Measurements from ENCODE around the gene GTF3C4. TPM values are rescaled to one million over a fixed set of nuclear protein-coding genes. Genes with fewer than 3 reads are reported as not detected.

The GTF3C4 gene
- total and polyA plus RNA-seq, 2 experiments from 2014 or later: 9.5 to 39.6 TPM

- Histone ChIP-seq H3K27me3 (ENCODE audit: insufficient read depth) (no peaks in the 10 kb centered on the region), H3F3A (replicated peaks; ENCODE audit: low read depth) (peaks cover 8% of the 10 kb centered on the region), H3K4me1 (ENCODE audit: insufficient read depth) (peaks cover 44% of the 10 kb centered on the region), H3K79me2 (replicated peaks; ENCODE audit: insufficient read depth) (peaks cover 67% of the 10 kb centered on the region), H2AFZ (no peak overlapping the region), H3K4me2 (peak overlapping the region; percentile 60), H3K27ac (ENCODE audit: low read depth) (peak overlapping the region; percentile 70), H3K36me3 (ENCODE audit: insufficient read depth) (0 out of 2 replicates have a peak, but pooled peaks cover 15% of the 10 kb centered on the region), H3K9me2 (ENCODE audit: insufficient read depth) (no peaks in the 10 kb centered on the region), H3K4me3 (peak overlapping the region; percentile 20; the same call in 1 of the 2 replicates), H4K20me1 (replicated peaks; ENCODE audit: insufficient read depth) (peaks cover 10% of the 10 kb centered on the region; the same call in 1 of the 2 replicates)
- DNase-seq (ENCODE audit: low spot score) (no peak), ATAC-seq (no peak)
- Mint-ChIP-seq H3K9me3 (no peaks in the 10 kb centered on the region), H3K4me3 (peak overlapping the region; percentile 4; the same call in 1 of the 3 replicates), H3K4me1 (peaks cover 9% of the 10 kb centered on the region), H3K27me3 (ENCODE audit: insufficient read depth, low read depth, poor library complexity) (peaks cover 3% of the 10 kb centered on the region), H3K27ac (no peak overlapping the region), H3K36me3 (ENCODE audit: low read depth) (peaks cover 39% of the 10 kb centered on the region)
- no peak for TF ChIP-seq NANOG (IDR thresholded peaks at IDR 0.05; ENCODE audit: borderline replicate concordance)
- no peak for TF ChIP-seq STAT1 (IDR thresholded peaks at IDR 0.05; ENCODE audit: unreplicated experiment)
- no peak for TF ChIP-seq CTCF (conservative IDR thresholded peaks at IDR 0.05; ENCODE audit: low read depth in 2 of 2)
- no peak for TF ChIP-seq REST (IDR thresholded peaks at IDR 0.05; ENCODE audit: unreplicated experiment)
- no peak for TF ChIP-seq EZH2phosphoT487 (IDR thresholded peaks at IDR 0.05; ENCODE audit: unreplicated experiment)
- no peak for TF ChIP-seq ZNF114 (CRISPR knock-in tag; IDR thresholded peaks at IDR 0.05)
- no peak for TF ChIP-seq EZH2 (IDR thresholded peaks at IDR 0.05; ENCODE audit: low read depth, unreplicated experiment)
- no peak for TF ChIP-seq ZNF462 (CRISPR knock-in tag; IDR thresholded peaks at IDR 0.05)
- TF ChIP-seq CREB1 (CRISPR knock-in tag; IDR thresholded peaks at IDR 0.05; ENCODE audit: low read depth): no peak
- no peak for TF ChIP-seq ZNF331 (CRISPR knock-in tag; IDR thresholded peaks at IDR 0.05; ENCODE audit: low read depth)
- TF ChIP-seq JUNB (IDR thresholded peaks at IDR 0.05; ENCODE audit: unreplicated experiment): no peak
- no peak for TF ChIP-seq ETS1 (IDR thresholded peaks at IDR 0.05)
- no peak for TF ChIP-seq POLR2AphosphoS5 (IDR thresholded peaks at IDR 0.05; ENCODE audit: low read depth)
Measured at GRCh38 chr9:132662152-132662945, 7.9 kb upstream of the GTF3C4 start.

Data from GM23338 (cell line).